Activated CD4-positive, alpha-beta T cell treated with anti-CD3 and anti-CD28 coated beads, Interleukin-2, amount 50 U/mL, for 1 hour (primary cell): ENCODE data around the gene CEP78.
"Not testable (repeated sequence)": the region's sequence is repeated elsewhere in the genome, so short reads cannot be mapped to it uniquely, and the experiment has no call there.

Experiments
- DNase-seq: peaks from one replicate; pipeline ENCODE4 v3.0.0-alpha.2; 2020

Gene CEP78

GRCh38 chr9:78235762-78236550, at the start of gene CEP78:
CEP78 (plus strand) TSS chr9:78236075; CDS start chr9:78236351, 276 bp downstream.
- peak; percentile 84 for DNase-seq

GRCh38 chr9:78187763-78188484, 48.0 kb upstream of the CEP78 start:
- no peak for DNase-seq

- DNase-seq: no peak
Measured at GRCh38 chr9:78188594-78188993, 47.3 kb upstream of the CEP78 start.

GRCh38 chr9:78189001-78189400, 46.9 kb upstream of the CEP78 start:
- no peak for DNase-seq

GRCh38 chr9:78189461-78189860, 46.4 kb upstream of the CEP78 start:
- no peak for DNase-seq

GRCh38 chr9:78191931-78192330, 43.9 kb upstream of the CEP78 start:
- DNase-seq: no peak

GRCh38 chr9:78196258-78196657, 39.6 kb upstream of the CEP78 start:
- no peak for DNase-seq

GRCh38 chr9:78201158-78201777, 34.6 kb upstream of the CEP78 start:
- DNase-seq: peak; percentile 58

- no peak for DNase-seq
Measured at GRCh38 chr9:78207319-78207718, 28.6 kb upstream of the CEP78 start.

- no peak for DNase-seq
Measured at GRCh38 chr9:78207901-78208300, 28.0 kb upstream of the CEP78 start.

- no peak for DNase-seq
Measured at GRCh38 chr9:78209127-78209526, 26.7 kb upstream of the CEP78 start.

- no peak for DNase-seq
Measured at GRCh38 chr9:78210841-78211301, 25.0 kb upstream of the CEP78 start.

GRCh38 chr9:78212868-78213267, 23.0 kb upstream of the CEP78 start:
- no peak for DNase-seq

- no peak for DNase-seq
Measured at GRCh38 chr9:78213712-78214111, 22.2 kb upstream of the CEP78 start.

GRCh38 chr9:78214492-78214891, 21.4 kb upstream of the CEP78 start:
- DNase-seq: no peak

- DNase-seq: no peak
Measured at GRCh38 chr9:78215706-78216105, 20.2 kb upstream of the CEP78 start.

- DNase-seq: no peak
Measured at GRCh38 chr9:78218890-78219289, 17.0 kb upstream of the CEP78 start.

- DNase-seq: no peak
Measured at GRCh38 chr9:78221425-78221824, 14.4 kb upstream of the CEP78 start.

- DNase-seq: not testable (repeated sequence)
Measured at GRCh38 chr9:78221841-78222240, 14.0 kb upstream of the CEP78 start.

GRCh38 chr9:78230761-78231160, 5.1 kb upstream of the CEP78 start:
- DNase-seq: no peak

- DNase-seq: not testable (repeated sequence)
Measured at GRCh38 chr9:78232471-78232870, 3.4 kb upstream of the CEP78 start.

GRCh38 chr9:78234810-78235209, 1.1 kb upstream of the CEP78 start:
- no peak for DNase-seq

- no peak for DNase-seq
Measured at GRCh38 chr9:78235256-78235761, 566 bp upstream of the CEP78 start.

- no peak for DNase-seq
Measured at GRCh38 chr9:78236551-78236910, 656 bp downstream of the CEP78 start.
